Ammon's horn (tissue), 1 donor: Measurements from ENCODE around the gene VTA1.
"Not testable (repeated sequence)": the region's sequence is repeated elsewhere in the genome, so short reads cannot be mapped to it uniquely, and the experiment has no call there.

ENCODE experiments used
- DNase-seq: peaks from one replicate; pipeline ENCODE4 v3.0.0-alpha.2; 2016; ENCODE audit warnings: low spot score

Gene VTA1

DNA sequence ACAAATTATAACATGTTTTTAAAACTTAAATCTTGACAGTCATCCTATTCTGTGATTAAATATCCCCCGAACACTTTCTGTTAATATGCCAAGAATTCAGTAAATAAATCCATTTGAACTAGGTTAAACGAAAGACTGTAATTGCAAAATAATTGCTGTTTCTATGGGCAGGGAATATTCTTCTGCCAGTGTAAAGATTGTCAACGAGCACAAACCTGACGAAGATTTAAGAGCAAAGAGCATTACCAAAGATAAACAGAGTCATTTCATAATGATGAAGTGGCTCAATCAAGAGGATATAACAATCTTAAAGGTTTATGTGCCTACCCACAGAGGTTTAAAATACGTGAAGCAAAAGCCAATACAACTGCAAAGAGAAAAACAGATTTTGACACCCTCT, 78.5 kb downstream of the VTA1 start:
- no peak for DNase-seq

DNA sequence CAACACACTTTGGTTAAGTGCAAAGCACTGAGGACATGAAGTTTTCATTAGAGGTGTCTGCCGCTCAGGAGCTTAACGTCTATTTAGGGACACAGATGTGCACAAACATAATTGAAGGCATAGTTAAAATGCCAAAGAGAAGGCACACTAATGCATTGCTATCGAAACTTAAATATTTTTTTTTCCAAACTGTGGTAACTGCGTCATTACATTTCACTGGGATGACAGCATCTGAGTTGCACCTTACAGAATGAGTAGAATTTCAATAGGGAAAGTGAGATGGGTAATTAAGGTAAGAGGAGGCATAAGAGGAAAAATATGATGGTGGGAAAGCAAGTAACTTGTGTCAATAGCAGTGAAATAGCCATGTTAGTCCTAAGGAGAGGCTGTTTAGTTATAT, 79.7 kb downstream of the VTA1 start:
- no peak for DNase-seq

DNA sequence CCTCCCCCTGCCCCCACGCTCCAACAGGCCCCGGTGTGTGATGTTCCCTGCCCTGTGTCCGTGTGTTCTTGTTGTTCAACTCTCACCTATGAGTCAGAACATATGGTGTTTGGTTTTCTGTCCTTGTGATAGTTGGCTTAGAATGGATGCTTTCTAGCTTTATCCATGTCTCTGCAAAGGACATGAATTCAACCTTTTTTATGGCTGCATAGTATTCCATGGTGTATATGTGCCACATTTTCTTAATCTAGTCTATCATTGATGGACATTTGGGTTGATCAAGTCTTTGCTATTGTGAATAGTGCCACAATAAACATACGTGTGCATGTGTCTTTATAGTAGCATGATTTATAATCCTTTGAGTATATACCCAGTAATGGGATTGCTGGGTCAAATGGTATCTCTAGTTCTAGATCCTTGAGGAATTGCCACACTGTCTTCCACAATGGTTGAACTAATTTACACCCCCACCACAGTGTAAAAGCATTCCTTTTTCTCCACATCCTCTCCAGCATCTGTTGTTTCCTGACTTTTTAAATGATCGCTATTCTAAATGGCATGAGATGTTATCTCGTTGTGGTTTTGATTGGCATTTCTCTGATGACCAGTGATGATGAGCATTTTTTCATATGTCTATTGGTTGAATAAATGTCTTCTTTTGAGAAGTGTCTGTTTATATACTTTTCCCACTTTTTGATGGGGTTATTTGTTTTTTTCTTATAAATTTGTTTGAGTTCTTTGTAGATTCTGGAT, 82.6 kb downstream of the VTA1 start:
- not testable (repeated sequence) for DNase-seq

DNA sequence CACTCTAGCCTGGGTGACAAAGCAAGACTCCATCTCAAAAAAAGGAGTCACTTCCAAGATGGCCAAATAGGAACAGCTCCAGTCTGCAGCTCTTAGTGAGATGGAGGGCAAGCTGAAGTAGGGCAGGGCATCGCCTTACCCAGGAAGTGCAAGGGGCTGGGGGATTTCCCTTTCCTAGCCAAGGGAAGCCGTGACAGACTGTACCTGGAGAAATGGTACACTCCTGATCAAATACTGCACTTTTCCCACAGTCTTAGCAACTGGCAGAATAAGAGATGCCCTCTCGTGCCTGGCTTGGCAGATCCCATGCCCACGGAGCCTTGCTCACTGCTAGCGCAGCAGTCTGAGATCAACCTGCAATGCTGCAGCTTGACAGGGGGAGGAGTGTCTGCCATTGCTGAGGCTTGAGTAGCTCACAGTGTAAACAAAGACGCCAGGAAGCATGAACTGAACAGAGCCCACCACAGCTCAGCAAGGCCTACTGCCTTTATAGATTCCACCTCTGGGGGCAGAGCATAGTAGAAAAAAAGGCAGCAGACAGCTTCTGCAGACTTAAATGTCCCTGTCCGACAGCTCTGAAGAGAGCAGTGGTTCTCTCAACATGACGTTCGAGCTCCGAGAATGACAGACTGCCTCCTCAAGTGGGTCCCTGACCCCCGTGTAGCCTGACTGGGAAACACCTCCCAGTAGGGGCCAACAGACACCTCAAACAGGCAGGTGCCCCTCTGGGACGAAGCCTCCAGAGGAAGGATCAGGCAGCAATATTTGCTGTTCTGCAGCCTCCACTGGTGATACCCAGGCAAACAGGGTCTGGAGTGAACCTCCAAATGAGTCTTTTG, 85.4 kb downstream of the VTA1 start:
- peak; percentile 3 for DNase-seq

DNA sequence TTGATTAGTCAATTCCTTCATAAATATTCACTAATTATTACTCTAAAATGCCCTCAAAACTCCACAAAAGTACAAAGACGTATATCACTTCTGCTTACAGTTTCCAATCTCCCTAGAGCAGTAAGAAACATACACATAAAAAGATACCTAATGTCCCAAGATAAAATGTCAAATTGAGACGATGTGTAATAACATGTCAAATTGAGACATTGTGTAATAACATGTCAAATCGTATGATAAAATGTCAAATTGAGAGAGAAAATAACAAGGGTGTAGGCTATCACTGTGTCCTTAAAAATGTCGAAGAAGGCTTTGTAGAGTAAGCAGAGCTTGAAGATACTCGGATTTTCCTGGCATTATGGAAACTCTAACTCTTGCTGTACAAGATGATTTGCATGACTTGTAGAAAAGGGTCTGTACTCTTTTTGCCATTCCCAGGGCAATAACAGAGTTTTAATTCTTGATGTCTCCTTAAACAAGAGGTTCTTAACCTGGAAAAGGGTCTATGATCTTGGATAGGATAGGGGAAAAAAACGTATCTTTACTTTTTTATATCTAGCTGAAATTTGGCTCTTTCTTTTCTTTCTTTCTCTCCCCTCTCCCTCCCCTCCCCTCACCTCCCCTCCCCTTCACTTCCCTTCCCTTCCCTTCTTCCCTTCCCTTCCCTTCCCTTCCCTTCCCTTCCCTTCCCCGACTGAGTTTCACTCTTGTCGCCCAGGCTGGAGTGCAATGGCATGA, 87.1 kb downstream of the VTA1 start:
- DNase-seq = no peak

DNA sequence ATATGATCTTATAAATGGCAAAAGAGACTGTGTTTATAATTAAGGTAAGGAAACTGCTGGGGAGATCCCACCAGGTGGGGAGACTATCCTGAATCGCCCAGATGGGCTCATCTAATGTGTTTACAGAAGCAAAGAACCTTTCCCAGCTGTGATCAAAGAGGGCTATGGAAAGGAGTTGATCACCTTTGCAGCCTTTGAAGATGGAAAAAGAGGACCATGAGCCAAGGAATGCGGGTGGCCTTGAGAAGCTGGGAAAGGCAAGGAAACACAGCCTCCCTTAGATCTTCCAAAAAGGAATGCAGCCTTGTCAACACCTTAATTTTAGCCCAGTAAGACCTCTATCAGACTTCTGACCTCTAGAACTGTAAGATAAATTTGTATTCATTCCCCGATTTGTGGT, 88.2 kb downstream of the VTA1 start:
- DNase-seq = no peak

DNA sequence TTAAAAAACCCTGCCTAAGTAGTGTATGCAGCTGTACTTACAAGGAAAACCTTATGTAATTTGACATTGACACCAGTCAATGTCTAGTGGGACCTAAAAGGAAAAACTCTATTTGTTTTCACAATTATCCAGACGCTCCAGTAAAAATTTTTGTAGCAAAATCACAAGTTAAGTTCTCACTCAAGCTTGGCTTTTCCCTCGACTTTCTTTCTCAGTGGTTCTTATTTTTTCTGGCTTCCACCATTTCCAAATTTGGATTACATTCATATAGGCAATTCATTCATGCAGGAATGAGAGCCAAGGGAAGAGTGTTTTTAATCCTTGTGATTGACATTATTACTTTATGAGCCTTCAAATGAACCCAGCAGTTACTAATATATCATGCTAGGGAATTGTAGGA, 88.7 kb downstream of the VTA1 start:
- DNase-seq = no peak

DNA sequence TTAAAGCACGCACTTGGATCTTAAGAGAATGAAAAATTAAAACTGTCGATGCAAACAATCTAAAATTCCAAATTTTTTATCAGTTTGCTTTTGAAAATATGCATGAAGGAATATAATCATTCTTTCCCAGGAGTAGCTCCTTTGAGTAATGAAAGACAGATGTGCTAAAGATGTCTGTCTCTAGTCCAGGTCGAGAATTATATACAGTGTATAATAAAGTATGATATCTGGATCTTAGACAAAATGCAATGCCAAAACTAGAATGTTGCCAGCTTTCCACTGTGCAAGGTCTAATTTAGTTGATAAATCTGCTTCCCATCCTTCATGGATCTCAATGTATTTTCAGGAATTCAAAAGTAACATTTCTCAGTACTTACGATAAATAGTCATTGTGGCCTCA, 89.6 kb downstream of the VTA1 start:
- no peak for DNase-seq

DNA sequence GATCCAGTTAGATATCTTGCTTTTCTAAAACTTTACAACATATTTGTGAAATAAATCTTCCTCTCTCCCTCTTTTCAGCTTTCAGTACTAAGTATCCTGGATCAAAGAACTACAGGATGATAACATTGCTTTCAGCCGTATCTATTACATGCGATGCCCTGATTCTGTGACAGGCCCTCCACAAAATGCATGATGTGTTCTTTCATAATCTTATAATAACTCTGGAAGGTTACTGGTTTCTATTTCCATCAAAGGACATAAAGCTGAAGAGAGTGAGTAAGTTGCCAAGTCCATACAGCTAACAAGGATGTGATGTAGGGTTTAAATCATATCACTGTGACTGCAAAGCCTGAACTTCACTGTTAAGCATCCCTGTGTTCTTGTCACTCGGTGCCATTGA, 91.8 kb downstream of the VTA1 start:
- no peak for DNase-seq

DNA sequence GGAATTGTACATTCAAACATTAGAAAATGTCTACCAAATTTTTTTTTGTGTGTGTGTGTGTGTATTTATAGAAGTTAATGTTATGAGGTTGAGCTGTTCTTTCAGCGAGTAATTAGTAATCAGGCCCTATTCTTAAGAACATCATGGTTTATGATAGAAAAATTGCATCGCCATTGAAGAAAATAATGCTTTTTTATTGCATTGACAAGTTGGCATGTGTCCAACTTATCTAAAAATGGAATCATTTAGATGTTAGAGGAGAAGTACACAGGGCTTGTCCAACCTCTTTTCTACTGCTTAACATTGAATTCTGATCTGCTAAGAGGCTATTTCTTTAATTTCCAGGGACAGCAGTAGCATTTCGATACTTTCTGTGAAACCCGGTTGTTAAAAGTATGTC, 93.1 kb downstream of the VTA1 start:
- DNase-seq = no peak

DNA sequence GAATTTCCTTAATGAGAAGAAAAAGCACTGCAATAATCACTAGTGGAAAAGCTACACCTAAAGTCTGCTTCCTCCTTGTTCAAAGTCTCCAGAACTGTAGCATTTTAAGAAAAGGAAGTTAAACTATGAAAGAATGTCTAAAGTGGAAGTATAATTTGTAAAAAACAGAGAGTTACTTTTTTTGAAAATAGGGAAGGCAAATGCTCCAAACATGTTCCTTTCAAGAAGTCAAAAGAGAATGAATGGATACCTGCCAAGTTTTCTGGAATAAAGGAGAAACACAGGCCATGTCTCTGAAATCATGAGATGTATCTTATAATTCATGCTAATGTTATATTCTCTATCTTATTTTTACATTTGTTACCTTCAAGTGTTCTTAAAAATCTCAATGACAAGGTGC, 94.0 kb downstream of the VTA1 start:
- DNase-seq = no peak

DNA sequence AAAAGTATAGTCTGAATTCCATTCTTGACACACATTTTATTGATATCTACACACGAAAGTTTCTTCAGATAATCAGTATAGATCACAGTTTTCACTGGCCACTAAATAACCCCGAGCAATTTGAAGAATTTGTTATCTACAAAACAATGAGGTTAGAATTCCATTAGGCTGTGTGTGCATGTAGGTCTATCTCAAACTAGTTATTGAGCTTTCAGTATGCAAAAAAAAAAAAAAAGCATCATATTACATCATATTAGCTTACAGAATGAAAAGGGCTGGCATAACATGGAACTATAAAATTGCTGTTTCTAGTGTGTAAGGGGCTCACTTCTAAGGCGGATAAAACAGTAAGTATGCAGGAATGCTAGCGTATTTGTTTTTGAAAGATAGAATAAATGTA, 95.2 kb downstream of the VTA1 start:
- DNase-seq = no peak

DNA sequence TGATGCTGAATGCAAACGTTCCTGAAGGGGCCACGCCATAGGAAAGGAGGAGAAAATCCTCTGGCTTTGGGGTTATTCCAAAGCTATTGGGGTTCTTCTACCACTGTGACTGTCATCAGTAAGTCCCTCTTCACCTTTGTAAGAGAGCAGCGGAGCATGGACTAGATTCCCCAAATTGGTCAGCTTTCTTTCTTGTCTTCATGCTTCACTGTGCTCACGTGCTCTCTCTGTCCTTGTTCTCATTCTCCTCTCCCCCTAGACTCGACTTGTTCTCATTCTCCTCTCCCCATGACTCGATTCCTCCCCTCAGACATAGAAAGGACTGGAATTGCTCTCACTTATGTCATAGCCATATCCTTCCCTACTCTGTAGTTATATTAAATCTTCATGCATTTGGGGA, 99.9 kb downstream of the VTA1 start:
- no peak for DNase-seq

DNA sequence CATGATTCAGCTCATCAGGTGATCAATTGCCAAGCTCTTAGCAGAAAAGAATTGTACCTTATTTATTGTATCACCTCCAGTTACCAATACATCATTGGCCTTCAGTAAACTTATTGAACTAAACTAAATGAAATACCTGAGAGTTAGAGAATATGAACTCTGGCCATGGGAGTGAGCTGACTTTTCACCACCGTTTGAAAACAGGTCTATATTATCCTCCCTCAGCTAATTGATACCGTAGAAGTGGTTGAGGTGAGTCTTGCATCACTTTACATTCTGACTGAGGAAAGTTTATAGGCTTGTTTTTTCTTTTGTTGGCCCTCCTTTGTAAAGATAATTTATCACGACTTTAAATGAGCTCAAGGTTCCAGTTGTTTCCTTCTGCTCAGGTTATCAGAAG, 102.2 kb downstream of the VTA1 start:
- no peak for DNase-seq

DNA sequence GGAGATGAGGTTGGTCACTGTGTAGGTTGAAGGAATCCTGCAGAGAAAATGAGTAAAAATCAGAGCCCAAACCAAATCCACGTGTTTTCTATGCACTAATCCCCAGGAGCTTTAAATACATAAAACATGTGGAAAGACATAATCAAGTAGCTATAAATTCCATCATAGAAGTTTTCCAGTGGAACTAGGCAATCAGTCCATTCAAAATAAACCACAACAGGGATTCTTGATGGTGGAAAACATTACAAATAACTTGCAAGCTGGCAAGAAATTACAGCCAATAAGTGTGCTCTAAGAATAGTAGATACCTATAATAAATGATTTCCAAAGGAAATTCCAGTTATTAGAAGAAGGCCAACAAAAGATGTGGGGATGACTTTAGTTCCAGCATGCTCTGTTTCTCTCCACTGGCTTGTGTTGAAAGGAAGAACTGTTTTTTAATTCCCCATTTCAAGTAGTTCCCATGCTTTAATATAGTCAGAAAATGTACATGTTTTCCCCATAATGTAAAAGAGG, 104.9 kb downstream of the VTA1 start:
- DNase-seq = no peak

DNA sequence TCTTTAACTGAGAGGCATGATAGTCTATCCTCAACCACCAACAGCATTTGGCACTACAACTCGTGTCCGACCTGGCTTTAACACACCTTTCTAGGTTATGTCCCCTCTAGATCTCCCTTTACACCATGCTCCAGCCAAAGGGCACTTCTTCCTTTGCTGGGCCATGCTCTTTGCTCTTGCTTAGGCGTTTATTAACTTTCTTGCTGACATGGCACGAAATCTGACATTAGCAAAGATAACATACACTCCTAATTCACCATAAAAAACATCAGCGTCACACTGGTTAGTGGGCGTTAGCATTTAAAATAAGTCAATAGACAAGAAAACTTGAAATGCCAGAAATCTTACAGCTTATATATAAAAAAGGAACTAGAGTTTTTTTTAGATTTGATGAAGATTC, 107.5 kb downstream of the VTA1 start:
- no peak for DNase-seq

DNA sequence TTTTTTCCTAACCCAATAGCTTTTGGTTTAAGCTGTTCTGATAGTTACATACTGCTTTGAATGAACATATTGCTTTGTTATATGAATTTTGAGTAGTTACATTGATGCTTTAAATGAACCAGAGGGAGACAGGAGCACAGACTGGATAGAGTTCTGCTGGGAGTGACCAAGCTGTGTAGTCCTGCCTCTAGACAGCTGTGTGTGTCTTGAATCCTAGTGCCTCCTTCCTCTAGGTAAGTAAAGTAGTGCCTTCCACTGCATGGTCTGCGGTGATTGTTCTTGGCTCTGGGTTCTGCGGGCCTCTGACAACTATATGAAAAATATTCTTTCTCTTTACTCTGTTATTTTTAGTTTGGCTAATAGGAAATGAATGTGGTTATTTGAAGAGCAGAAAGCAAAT, 108.7 kb downstream of the VTA1 start:
- DNase-seq = no peak

DNA sequence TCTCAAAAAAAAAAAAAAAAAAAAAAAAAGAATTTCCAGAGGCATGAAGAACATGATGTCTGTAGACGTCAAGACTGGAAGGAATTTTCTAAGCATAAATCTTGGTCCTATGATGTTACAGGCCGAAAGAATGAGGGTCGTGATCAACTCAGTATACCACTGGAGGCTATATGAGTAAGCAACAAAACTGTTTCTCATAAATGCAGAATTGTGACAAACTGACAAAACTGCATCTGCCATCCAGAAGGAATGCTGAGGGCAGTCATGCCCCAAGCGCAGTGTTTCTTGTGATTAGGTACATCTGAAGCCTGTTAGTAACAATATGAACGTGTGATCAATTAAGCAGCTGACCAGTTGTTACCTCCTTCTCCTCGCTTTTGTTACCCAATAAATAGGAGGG, 111.2 kb downstream of the VTA1 start:
- DNase-seq = no peak

DNA sequence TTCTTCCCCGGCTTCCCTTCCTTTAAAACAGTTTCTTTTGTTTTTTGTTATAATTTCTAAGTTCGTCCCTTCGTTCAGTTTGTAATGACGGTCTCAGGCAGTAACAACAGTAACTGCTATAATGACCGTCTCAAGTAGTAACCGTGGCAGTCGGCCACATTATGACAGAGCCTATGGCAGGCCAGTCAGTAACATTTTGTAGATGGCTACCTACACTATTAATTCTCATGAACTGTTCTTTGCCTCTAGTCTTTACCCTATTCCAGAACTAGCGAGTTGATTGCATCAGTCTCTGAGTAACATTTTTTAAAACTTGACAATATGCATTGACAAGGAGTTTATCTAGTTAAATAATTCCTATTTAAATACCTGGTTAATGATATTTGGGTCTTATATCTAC, 111.7 kb downstream of the VTA1 start:
- DNase-seq = no peak

DNA sequence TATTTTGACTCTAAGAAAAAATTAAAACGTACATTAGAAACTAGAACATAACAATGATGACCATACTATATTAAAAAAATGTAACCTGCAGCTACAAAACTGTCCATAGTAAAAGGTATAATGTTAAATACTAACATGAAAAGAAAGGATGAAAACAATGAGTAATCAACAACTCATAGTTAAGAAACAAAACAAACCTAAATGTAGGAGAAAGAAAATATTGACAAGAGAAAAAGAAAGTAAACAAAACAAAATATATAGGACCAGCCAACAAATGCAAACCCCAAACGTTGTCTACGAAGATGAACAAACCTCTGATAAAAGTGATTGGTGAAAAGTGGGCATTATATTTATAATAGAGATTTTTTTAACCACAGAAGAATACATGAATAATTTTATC, 113.7 kb downstream of the VTA1 start:
- DNase-seq = no peak

DNA sequence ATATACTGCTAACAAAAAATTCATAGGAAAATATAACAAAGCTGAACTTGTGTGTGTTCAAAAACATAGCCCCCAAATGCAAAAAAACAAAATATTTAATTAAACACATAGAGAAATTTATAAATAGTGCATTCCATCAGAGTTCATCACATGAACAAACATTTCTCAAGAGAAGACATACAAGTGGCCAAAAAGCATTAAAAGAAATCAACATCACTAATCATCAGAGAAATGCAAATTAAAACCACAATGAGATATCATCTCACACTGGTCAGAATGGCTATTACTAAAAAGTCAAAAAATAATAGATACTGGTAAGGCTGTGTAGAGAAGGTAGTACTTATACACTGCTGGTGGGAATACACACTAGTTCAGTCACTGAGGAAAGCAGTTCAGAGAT, 115.2 kb downstream of the VTA1 start:
- no peak for DNase-seq

DNA sequence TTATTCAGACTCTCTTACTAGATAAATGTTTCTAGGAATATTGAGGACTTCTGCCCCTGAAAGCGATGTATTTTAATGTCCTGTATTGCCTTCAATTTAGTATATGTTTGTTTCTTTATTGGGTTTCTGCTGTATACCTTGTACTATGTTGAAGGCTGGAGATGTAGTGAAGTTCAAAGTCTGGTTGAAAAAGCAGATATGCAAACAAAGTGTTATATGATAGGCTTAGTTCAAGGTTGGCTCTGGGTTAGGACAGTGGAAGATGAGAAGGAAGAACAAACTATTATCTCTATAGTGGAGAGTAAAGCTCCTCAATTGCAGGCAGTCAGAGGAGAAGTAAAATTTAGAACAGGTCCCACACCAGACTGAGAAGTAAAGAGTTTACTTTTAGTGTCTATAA, 118.4 kb downstream of the VTA1 start:
- DNase-seq = no peak

DNA sequence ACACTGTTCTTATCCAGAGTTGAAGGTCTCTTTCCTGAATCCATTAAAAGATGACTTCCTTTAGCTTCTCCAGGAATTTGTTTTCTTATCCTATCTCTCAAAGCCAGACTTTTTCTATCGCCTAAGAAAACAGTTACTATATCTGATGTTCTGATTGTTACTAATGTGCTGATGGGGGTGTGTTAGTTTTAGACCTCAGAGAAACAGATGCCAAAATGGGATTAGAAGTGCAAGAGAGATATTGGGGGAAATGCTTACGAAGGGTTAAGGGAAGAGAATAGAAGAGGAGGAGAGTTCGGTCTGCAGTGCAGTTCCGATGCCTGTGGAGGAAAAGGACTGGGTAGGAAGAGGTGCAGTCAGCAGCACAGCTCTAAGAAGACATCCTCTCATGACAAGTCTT, 119.0 kb downstream of the VTA1 start:
- DNase-seq = no peak
